ENCODE results near the gene RAB42. TPM values are rescaled to one million over a fixed set of nuclear protein-coding genes. Genes with fewer than 3 reads are reported as not detected.
A peak's percentile ranks its signal among the peaks of the same experiment; 100 is the strongest.

The RAB42 gene
- total and polyA plus RNA-seq, 2 of the 8 experiments (the other 6 are each of a cell fraction or from before 2014, with no cell fraction given), result 12.5 to 16.6 TPM

- TF ChIP-seq NRF1 (IDR thresholded peaks at IDR 0.05; ENCODE audit: low read depth, low read length) (no peak; the same call in 1 of the 2 replicates), JUN (IDR thresholded peaks at IDR 0.05; ENCODE audit: low read depth, low read length) (no peak), ASH2L (IDR thresholded peaks at IDR 0.05; ENCODE audit: low read length) (peak; percentile 58), TCF12 (IDR thresholded peaks at IDR 0.05; ENCODE audit: low read depth, low read length) (0 out of 2 replicates have a peak, but pooled peaks have one; percentile 19), HDAC6 (IDR thresholded peaks at IDR 0.05; ENCODE audit: low read depth, low read length) (no peak), SIX5 (IDR thresholded peaks at IDR 0.05; ENCODE audit: low read depth, low read length) (peak; percentile 78), CHD7 (IDR thresholded peaks at IDR 0.05; ENCODE audit: insufficient replicate concordance, low read length) (no peak)
Measured at GRCh38 chr1:28581531-28582247, 10.4 kb upstream of the RAB42 start (continued).
